ENCODE data around the gene VAMP1. TPM values are rescaled to one million over a fixed set of nuclear protein-coding genes. Genes with fewer than 3 reads are reported as not detected.

VAMP1 gene
- total and polyA plus RNA-seq, 9 of the 15 experiments (the other 6 are each of a cell fraction or from before 2014, with no cell fraction given): 0.76 to 13.2 (median 4.2) TPM

- no peaks in the 10 kb centered on the region for H3K27me3 ChIP-seq (ENCODE audit: control insufficient read depth in 2 of 2, insufficient read depth in 2 of 2, low read length in 2 of 2)
- H4K20me1 ChIP-seq (replicated peaks; ENCODE audit: control insufficient read depth, insufficient read depth, low read length): no peaks in the 10 kb centered on the region
- H3K27ac ChIP-seq (ENCODE audit: extremely low read depth, low read depth, low read length): no peak overlapping the region
- no peak overlapping the region for H3K4me2 ChIP-seq (ENCODE audit: insufficient read depth, low read length)
- peaks cover 14% of the 10 kb centered on the region; the same call in 2 of the 3 replicates for H3K36me3 ChIP-seq (ENCODE audit: control insufficient read depth, insufficient read depth, low read length)
- ChIA-PET CTCF (ENCODE audit: low intra/inter-chr PET ratio) (no interaction called here), POLR2A (interaction anchor here (1.0 to 1.7 kb wide), 2 partner anchors 12 to 23 kb away, joined by 3 read pairs; no protein-coding TSS in a partner anchor)
- BruUV-seq (replicated peaks): no TSS peak
- H3K79me2 ChIP-seq (ENCODE audit: control insufficient read depth, insufficient read depth, low read length): no peaks in the 10 kb centered on the region
- TF ChIP-seq KHSRP (IDR thresholded peaks at IDR 0.05): no peak
- no peaks in the 10 kb centered on the region; a peak in 1 of 5 replicates for H3K4me1 ChIP-seq (replicated peaks in 1 of 2; ENCODE audit: control insufficient read depth in 2 of 2, insufficient read depth in 2 of 2, low read length in 2 of 2)
- no peak overlapping the region for H2AFZ ChIP-seq (ENCODE audit: low read depth, low read length)
- 66% methylated on average over 6 of the region's 7 CpGs for WGBS (ENCODE audit: insufficient coverage, low coverage, missing lambda C conversion rate)
- DNase-seq (ENCODE audit: extremely low read depth in 1 of 4, low spot score in 3 of 4) (no peak), FAIRE-seq (no peak), ATAC-seq (no peak)
- H3K4me3 ChIP-seq: no peak overlapping the region
- intact Hi-C loops (cut with micrococcal nuclease) (no loop called here), in situ Hi-C loops (cut with MboI) (loop anchor here (5.0 to 25.0 kb wide), 2 partner anchors 41 to 401 kb away; no protein-coding TSS in a partner anchor)
- H3K9me1 ChIP-seq (ENCODE audit: control insufficient read depth, insufficient read depth, low read length): no peaks in the 10 kb centered on the region
- H3K9me3 ChIP-seq (replicated peaks; ENCODE audit: control insufficient read depth, insufficient read depth, low read depth, low read length): no peaks in the 10 kb centered on the region
- H3K9ac ChIP-seq (ENCODE audit: insufficient read depth in 1 of 2, low read depth in 2 of 2, low read length in 2 of 2): no peak overlapping the region
These were observed 7.3 kb downstream of the VAMP1 start for GRCh38 chr12:6463216-6463615.

GRCh38 chr12:6462234-6462995, 8.1 kb downstream of the VAMP1 start:
- H3K4me1 ChIP-seq (replicated peaks in 1 of 2; ENCODE audit: control insufficient read depth in 2 of 2, insufficient read depth in 2 of 2, low read length in 2 of 2): no peaks in the 10 kb centered on the region; a peak in 1 of 5 replicates
- POLR2A ChIA-PET: interaction anchor here (0.9 to 2.4 kb wide), 4 partner anchors 8 to 38 kb away, joined by 3 to 12 read pairs (median 3); partner anchors contain the start of gene VAMP1
- no peak for TF ChIP-seq ERF (CRISPR knock-in tag; IDR thresholded peaks at IDR 0.05)
- no peak for TF ChIP-seq ZBED1 (IDR thresholded peaks at IDR 0.05)
- TF ChIP-seq ELK3 (CRISPR knock-in tag; IDR thresholded peaks at IDR 0.05): no peak
- H3K27me3 ChIP-seq (ENCODE audit: control insufficient read depth in 2 of 2, insufficient read depth in 2 of 2, low read length in 2 of 2): no peaks in the 10 kb centered on the region
- 65% methylated on average over 9 of the region's 14 CpGs for whole genome bisulfite sequencing (ENCODE audit: insufficient coverage, low coverage, missing lambda C conversion rate)
- H3K79me2 ChIP-seq (ENCODE audit: control insufficient read depth, insufficient read depth, low read length): no peaks in the 10 kb centered on the region
- H3K9me3 ChIP-seq (replicated peaks; ENCODE audit: control insufficient read depth, insufficient read depth, low read depth, low read length): no peaks in the 10 kb centered on the region
- BruUV-seq (replicated peaks): no TSS peak
- no peak overlapping the region for H3K4me3 ChIP-seq
- DNase-seq (ENCODE audit: extremely low read depth in 1 of 4, low spot score in 3 of 4) (no peak), ATAC-seq (no peak), FAIRE-seq (no peak)
- H2AFZ ChIP-seq (ENCODE audit: low read depth, low read length): no peak overlapping the region
- no peak overlapping the region for H3K4me2 ChIP-seq (ENCODE audit: insufficient read depth, low read length)
- H3K9me1 ChIP-seq (ENCODE audit: control insufficient read depth, insufficient read depth, low read length): no peaks in the 10 kb centered on the region
- intact Hi-C loops (cut with micrococcal nuclease): no loop called here
- H3K27ac ChIP-seq (ENCODE audit: extremely low read depth, low read depth, low read length): no peak overlapping the region
- H4K20me1 ChIP-seq (replicated peaks; ENCODE audit: control insufficient read depth, insufficient read depth, low read length): no peaks in the 10 kb centered on the region
- H3K9ac ChIP-seq (ENCODE audit: insufficient read depth in 1 of 2, low read depth in 2 of 2, low read length in 2 of 2): no peak overlapping the region; a peak in 1 of 4 replicates
- in situ Hi-C loops (cut with MboI): loop anchor here (5.0 to 25.0 kb wide), 2 partner anchors 40 to 400 kb away; no protein-coding TSS in a partner anchor
- H3K36me3 ChIP-seq (ENCODE audit: control insufficient read depth, insufficient read depth, low read length): peaks cover 14% of the 10 kb centered on the region; the same call in 2 of the 3 replicates
- CTCF ChIA-PET (ENCODE audit: low intra/inter-chr PET ratio): no interaction called here
